Measurements from ENCODE around the gene RNASEH2C.

Gene RNASEH2C

GRCh38 chr11:65713212-65713969 lies 7.2 kb downstream of the RNASEH2C start:
- Histone ChIP-seq H3K4me1 (ENCODE audit: low read length) (no peaks in the 10 kb centered on the region), H3K4me3 (ENCODE audit: low read length) (peak overlapping the region; percentile 68; the same call in 1 of the 2 replicates), H3K9me3 (replicated peaks; ENCODE audit: insufficient read depth, low read length) (no peaks in the 10 kb centered on the region), H2AFZ (ENCODE audit: low read length) (no peak overlapping the region), H3K4me2 (ENCODE audit: low read depth, low read length) (peak overlapping the region; percentile 81), H3K27ac (ENCODE audit: low read length) (no peak overlapping the region), H3K9me2 (replicated peaks; ENCODE audit: insufficient read depth, low read length) (no peaks in the 10 kb centered on the region), H3K36me3 (replicated peaks; ENCODE audit: insufficient read depth, low read length) (peaks cover 19% of the 10 kb centered on the region; the same call in 1 of the 2 replicates), H3F3A (ENCODE audit: insufficient read depth, low read length) (peaks cover 3% of the 10 kb centered on the region), H3K79me2 (ENCODE audit: low read length) (peaks cover 51% of the 10 kb centered on the region), H3K9ac (ENCODE audit: low read length) (no peak overlapping the region; the same call in 1 of the 2 replicates), H3K27me3 (replicated peaks; ENCODE audit: insufficient read depth, low read length) (no peaks in the 10 kb centered on the region), H4K20me1 (ENCODE audit: insufficient read depth, low read length) (no peaks in the 10 kb centered on the region)
- DNase-seq = no peak
- TF ChIP-seq EZH2 (optimal IDR thresholded peaks at IDR 0.05; ENCODE audit: low read depth, low read length) = no peak
- TF ChIP-seq, protein P1, sequence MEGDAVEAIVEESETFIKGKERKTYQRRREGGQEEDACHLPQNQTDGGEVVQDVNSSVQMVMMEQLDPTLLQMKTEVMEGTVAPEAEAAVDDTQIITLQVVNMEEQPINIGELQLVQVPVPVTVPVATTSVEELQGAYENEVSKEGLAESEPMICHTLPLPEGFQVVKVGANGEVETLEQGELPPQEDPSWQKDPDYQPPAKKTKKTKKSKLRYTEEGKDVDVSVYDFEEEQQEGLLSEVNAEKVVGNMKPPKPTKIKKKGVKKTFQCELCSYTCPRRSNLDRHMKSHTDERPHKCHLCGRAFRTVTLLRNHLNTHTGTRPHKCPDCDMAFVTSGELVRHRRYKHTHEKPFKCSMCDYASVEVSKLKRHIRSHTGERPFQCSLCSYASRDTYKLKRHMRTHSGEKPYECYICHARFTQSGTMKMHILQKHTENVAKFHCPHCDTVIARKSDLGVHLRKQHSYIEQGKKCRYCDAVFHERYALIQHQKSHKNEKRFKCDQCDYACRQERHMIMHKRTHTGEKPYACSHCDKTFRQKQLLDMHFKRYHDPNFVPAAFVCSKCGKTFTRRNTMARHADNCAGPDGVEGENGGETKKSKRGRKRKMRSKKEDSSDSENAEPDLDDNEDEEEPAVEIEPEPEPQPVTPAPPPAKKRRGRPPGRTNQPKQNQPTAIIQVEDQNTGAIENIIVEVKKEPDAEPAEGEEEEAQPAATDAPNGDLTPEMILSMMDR (IDR thresholded peaks at IDR 0.05; ENCODE audit: low read length) = no peak
- no peak for TF ChIP-seq EZH2phosphoT487 (IDR thresholded peaks at IDR 0.05; ENCODE audit: low read length)

DNA sequence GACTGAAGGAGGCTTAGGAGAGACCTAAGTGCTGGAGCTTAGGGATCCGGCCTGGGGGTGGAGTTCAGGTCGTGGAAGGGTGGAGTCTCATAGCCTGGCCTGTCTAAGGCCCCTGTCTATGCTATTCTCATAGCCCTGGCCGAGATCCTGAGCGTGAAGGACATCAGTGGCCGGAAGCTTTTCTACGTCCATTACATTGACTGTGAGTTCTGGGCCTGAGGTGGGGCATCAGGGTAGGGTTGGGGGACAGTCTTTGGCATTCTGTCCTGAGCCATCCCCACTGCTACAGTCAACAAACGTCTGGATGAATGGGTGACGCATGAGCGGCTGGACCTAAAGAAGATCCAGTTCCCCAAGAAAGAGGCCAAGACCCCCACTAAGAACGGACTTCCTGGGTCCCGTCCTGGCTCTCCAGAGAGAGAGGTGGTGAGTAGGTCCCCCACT lies 7.9 kb downstream of the RNASEH2C start:
- H3K9me3 ChIP-seq (replicated peaks; ENCODE audit: insufficient read depth, low read length) = no peaks in the 10 kb centered on the region
- H3F3A ChIP-seq (ENCODE audit: insufficient read depth, low read length) = peaks cover 3% of the 10 kb centered on the region
- H3K79me2 ChIP-seq (ENCODE audit: low read length) = peaks cover 44% of the 10 kb centered on the region
- H3K27me3 ChIP-seq (replicated peaks; ENCODE audit: insufficient read depth, low read length) = no peaks in the 10 kb centered on the region
- H3K9ac ChIP-seq (ENCODE audit: low read length) = peak overlapping the region; percentile 95; the same call in 1 of the 2 replicates
- H4K20me1 ChIP-seq (ENCODE audit: insufficient read depth, low read length) = no peaks in the 10 kb centered on the region
- DNase-seq = no peak
- TF ChIP-seq, protein P1 (IDR thresholded peaks at IDR 0.05; ENCODE audit: low read length) = no peak
- no peak for TF ChIP-seq EZH2phosphoT487 (IDR thresholded peaks at IDR 0.05; ENCODE audit: low read length)
- no peak for TF ChIP-seq EZH2 (optimal IDR thresholded peaks at IDR 0.05; ENCODE audit: low read depth, low read length)
- H3K4me3 ChIP-seq (ENCODE audit: low read length) = peak overlapping the region; percentile 68
- H2AFZ ChIP-seq (ENCODE audit: low read length) = no peak overlapping the region
- no peaks in the 10 kb centered on the region for H3K4me1 ChIP-seq (ENCODE audit: low read length)
- H3K9me2 ChIP-seq (replicated peaks; ENCODE audit: insufficient read depth, low read length) = no peaks in the 10 kb centered on the region
- H3K36me3 ChIP-seq (replicated peaks; ENCODE audit: insufficient read depth, low read length) = peaks cover 19% of the 10 kb centered on the region; the same call in 1 of the 2 replicates
- peak overlapping the region; percentile 81 for H3K4me2 ChIP-seq (ENCODE audit: low read depth, low read length)
- peak overlapping the region; percentile 80; the same call in 1 of the 2 replicates for H3K27ac ChIP-seq (ENCODE audit: low read length)

- Histone ChIP-seq H2AFZ (ENCODE audit: low read length) (peak within 1 kb of the TSS; percentile 73), H3K4me3 (ENCODE audit: low read length) (peak within 1 kb of the TSS; percentile 68), H3K9me2 (replicated peaks; ENCODE audit: insufficient read depth, low read length) (no peaks in the 10 kb centered on the region), H3K4me1 (ENCODE audit: low read length) (no peaks in the 10 kb centered on the region), H3K79me2 (ENCODE audit: low read length) (peaks cover 37% of the 10 kb centered on the region), H3K36me3 (replicated peaks; ENCODE audit: insufficient read depth, low read length) (peaks cover 17% of the 10 kb centered on the region; the same call in 1 of the 2 replicates), H3K27ac (ENCODE audit: low read length) (peak within 1 kb of the TSS; percentile 80), H3K9me3 (replicated peaks; ENCODE audit: insufficient read depth, low read length) (no peaks in the 10 kb centered on the region), H3K4me2 (ENCODE audit: low read depth, low read length) (peak within 1 kb of the TSS; percentile 81), H3F3A (ENCODE audit: insufficient read depth, low read length) (peaks cover 3% of the 10 kb centered on the region), H3K27me3 (replicated peaks; ENCODE audit: insufficient read depth, low read length) (no peaks in the 10 kb centered on the region), H4K20me1 (ENCODE audit: insufficient read depth, low read length) (no peaks in the 10 kb centered on the region), H3K9ac (ENCODE audit: low read length) (peak within 1 kb of the TSS; percentile 95)
- no peak for TF ChIP-seq EZH2phosphoT487 (IDR thresholded peaks at IDR 0.05; ENCODE audit: low read length)
- TF ChIP-seq, protein P1 (IDR thresholded peaks at IDR 0.05; ENCODE audit: low read length) = peak; percentile 96
- TF ChIP-seq EZH2 (optimal IDR thresholded peaks at IDR 0.05; ENCODE audit: low read depth, low read length) = no peak
- DNase-seq = peak; percentile 99
These were observed 8.6 kb downstream of the RNASEH2C start, which contains the start of gene KAT5 for GRCh38 chr11:65711785-65712632. TSS of gene KAT5 (plus strand) at chr11:65712252. CDS start at chr11:65712268, 16 bp downstream.

Data from MM.1S (cell line).